ENCODE data around the gene ATP2A3.
"Not testable (repeated sequence)": the region's sequence is repeated elsewhere in the genome, so short reads cannot be mapped to it uniquely, and the experiment has no call there.

Gene ATP2A3

DNA sequence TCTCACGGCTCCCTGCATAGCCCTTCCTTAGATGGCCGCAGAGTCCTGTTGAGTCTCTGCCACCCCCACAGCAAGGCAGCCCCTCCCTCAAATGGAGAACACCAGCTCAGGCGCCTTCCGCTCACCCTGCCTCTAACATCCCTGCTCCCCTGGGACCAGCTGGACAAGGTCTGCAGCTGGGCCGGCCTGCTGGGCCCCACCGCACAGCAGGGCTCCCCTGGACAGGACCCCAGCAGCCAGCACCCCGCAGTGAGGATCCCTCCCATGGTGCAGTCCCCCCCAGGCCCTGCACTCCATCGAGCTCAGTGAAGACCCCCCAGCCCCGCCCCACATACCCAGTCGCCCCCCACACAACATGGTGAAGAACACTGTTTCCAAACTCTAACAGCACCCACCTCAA is 10.2 kb downstream of the ATP2A3 start:
- DNase-seq = no peak

DNA sequence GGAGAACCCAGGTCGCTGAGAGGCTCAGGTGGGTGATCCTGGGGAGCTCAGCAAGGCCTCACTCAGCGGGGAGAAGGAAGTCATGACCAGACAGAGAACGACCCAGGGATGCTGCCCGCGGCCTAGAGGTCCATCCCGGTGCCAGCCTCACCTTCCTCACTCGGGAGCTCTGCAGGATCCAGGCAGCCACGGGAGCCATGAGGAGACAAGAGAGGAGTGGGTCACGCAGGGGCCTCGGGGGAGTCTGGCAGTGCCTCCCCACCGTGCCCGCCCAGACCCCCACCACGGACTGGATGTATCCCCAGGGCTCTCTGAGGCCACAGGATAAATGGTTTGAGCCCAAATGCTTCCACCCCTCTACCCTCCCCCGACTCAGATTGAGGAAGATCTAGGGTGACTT is 10.7 kb downstream of the ATP2A3 start:
- DNase-seq = no peak

DNA sequence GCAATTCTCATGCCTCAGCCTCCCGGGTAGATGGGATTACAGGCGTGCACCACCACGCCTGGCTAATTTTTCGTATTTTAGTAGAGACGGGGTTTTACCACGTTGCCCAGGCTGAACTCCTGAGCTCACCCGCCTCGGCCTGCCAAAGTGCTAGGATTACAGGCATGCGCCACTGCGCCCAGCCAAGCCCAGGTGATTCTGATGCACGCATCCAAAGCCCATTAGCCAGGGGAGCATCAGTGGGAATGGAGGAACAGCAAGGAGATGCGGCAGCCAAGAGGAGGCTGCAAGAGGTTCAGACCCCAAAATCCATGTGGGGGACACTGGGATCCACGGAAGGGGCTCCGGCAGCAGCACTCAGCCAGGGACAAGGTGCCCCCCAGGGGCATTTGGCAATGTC is 12.1 kb downstream of the ATP2A3 start:
- DNase-seq = no peak

DNA sequence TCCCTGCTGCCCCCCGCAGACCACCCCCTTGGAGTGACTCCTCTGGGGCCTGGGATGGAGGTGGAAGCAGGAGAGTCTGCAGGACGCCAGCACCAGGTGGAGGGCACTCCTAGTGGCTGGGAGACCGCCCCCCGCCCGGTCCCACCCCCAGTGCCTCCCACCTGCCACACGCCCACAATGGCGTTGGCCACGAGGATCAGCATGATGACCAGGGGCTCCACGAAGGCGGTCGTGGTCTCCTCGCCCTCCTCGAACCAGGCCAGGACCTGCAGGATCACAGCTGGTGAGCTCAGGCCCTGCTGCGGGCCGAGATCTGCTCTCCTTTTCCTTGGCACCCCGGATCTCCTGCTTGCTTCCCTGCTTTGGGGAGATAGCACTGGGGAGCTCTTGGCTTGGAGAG is 12.8 kb downstream of the ATP2A3 start:
- no peak for DNase-seq

DNA sequence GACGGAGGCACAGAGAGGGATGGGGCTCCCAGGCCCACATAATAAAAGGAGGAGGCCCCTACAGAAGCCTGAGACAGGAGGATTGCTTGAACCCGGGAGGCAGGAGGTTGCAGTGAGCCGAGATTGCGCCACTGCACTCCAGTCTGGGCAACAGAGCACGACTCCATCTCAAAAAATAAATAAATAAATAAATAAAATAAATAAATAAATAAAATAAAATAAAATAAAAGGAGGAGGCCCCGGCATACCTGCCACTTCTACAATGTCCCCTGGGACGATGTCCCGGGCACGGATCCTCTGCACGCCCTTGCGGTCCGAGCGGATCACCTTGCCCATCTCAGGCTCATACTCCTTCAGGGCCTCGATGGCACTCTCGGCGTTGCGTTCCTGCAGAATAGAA is 13.2 kb downstream of the ATP2A3 start:
- DNase-seq = no peak

DNA sequence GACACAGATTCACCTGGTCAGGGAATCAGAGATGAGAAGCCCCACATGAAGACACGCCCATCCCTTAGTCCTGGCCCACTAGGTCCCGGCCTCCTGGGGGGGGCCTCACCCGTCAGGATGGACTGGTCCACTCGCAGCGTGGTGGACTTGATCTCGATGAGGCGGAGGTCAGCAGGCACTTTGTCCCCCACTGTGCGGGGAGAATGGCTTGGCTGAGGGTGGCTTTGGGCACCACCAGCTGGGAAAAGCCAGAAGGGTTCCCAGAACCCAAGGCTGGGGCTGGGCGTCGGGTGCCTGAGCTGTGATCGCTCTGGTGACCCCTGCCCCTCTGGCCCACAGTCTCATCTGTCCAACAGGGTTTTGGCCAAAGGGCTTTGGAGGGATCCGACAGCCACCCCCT is 13.7 kb downstream of the ATP2A3 start:
- DNase-seq = no peak

DNA sequence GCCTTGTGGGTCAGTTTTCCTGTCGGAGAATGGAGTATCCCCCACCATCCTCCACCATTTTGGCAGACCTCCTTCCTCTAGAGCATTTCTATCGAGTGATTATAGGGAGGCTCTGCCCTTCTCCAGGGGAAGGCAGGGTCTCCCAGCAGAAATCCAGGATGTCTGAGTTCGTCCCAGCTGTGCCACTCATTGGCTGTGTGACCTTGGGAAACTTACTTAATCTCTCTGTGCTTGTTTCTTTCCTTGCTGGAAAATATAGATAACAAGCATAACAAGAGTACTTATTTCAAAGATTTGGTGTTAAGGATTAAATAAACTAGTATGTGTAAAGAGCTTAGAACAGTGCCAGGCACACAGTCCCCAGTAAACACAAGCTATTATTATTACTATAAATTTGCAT is 14.8 kb downstream of the ATP2A3 start:
- DNase-seq = no peak

DNA sequence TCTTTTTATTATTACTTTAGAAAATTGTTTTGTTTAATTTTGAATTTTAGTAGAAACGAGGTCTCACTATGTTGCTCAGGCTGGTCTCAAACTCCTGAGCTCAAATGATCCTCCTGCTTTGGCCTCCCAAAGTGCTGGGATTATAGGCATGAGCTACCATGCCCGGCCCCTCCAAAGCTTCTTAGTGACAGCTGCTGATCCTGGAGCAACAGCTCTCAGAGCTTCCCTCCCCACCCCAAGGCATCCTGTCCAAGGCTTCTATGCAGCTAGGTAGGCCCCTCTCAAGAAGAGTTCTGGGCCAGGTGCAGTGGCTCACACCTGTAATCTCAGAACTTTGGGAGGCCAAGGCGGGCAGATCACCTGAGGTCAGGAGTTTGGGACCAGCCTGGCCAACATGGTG is 15.7 kb downstream of the ATP2A3 start:
- DNase-seq = not testable (repeated sequence)

DNA sequence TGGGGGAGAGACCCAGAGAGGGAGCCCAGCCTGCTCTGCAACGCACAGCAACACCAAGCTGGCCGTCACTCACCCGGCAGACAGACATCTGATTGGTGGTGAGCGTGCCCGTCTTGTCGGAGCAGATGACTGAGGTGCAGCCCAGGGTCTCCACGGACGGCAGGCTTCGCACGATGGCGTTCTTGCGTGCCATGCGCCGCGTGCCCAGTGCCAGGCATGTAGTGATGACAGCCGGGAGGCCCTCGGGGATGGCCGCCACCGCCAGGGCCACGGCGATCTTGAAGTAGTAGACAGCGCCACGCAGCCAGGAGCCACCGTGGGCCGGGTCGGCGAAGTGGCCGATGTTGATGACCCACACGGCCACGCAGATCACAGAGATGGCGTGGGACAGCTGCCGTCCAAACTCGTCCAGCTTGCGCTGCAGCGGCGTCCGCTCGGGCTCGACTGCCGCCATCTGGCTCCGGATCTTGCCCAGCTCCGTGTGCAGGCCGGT is 16.9 kb downstream of the ATP2A3 start:
- no peak for DNase-seq

DNA sequence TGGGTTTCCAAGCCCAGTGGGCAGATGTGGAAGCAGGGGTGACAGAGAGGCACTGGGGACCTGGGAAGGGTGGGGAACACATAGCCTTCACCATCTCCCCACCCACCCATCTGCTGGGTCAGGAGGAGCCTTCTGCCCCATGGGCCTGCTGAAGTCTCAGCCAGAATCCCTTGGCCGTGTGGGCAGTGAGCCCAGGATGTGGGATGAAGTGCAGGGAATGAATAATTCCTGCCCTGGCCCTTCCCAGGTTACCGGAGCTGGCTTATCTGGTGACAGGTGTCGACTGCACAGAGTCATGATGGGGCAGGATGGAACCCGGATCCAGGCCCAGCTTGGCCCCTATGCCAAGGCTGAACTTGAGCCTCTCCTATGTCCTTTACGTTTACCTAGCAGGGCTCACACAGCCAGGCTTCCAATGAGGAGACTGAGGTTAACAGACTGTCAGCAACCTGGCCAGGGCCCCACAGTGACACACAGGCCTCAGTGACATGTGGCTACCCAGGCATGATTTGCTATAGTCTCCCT is 17.5 kb downstream of the ATP2A3 start:
- DNase-seq = no peak

DNA sequence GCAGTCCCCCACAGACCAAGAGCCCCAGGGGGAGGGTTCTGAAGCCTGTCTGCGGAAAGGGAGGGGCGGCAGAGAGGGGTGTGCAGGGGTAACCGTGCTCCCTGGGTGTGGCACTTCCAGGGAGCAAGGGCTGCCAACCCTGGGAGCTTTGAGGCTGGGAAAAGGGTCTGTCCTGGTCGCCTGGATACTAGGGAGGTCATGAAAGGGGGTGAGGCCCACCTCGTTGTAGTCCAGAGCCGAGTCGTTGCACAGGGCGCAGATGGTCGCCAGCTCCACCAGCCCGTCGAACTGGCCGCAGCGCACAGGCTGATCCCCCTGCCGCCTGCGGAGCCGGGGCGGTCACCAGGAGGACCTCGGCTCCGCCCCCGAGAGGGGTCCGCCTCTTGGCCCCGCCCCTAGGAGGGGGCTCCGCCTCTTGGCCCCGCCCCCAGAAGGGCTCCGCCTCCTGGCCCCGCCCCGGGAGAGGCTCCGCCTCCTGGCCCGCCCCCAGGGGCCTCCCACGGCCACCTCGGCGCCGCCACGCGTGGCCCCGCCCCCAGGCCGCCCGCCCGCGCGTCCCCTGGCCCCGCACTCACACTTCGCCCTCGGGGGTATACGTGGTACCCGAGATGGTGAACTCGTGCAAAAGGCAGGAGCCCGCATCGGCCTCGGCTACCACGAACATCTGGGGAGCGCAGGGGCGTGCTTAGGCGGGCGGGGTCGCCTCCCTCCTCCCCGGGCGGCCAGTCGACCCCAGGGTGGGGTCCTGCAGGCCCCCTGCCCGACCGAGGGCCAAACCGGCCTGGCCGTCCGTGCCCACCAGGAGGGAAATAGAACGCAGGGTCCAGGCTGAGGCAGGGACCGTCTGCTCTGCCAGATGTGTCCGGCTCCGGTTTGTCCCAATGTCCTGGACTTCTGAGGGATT is 19.5 kb downstream of the ATP2A3 start:
- DNase-seq = peak; percentile 54

DNA sequence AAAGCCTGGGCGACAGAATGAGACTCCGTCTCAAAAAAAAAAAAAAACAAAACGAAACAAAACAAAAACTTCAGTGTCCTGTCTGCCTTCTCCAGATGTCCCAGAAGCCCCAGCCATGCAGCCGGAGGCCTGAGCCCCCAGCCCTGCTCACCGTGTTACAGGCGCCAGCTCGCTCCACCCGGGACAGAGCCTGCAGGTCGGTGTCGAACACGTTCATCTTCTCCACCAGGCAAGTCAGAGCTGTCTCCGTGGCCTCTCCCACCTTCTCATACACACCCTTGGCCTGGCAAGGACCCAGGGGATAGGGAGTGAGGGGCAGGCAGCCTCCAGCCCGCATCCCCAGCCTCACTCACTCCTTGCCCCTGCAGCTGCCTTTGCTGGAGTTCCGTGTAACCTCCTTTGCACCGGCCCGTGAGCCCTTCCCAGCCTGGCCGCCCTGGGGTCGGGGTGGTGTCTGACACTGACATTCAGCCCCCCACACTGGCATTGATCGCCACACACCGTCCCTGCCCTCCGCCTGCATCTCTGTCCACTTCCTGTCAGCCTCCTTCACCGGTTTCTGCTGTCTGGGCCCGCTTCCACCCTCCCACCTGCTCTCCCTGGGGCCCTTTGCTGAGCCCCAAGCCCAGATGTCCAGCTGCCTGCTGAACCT is 20.9 kb downstream of the ATP2A3 start:
- DNase-seq = no peak

DNA sequence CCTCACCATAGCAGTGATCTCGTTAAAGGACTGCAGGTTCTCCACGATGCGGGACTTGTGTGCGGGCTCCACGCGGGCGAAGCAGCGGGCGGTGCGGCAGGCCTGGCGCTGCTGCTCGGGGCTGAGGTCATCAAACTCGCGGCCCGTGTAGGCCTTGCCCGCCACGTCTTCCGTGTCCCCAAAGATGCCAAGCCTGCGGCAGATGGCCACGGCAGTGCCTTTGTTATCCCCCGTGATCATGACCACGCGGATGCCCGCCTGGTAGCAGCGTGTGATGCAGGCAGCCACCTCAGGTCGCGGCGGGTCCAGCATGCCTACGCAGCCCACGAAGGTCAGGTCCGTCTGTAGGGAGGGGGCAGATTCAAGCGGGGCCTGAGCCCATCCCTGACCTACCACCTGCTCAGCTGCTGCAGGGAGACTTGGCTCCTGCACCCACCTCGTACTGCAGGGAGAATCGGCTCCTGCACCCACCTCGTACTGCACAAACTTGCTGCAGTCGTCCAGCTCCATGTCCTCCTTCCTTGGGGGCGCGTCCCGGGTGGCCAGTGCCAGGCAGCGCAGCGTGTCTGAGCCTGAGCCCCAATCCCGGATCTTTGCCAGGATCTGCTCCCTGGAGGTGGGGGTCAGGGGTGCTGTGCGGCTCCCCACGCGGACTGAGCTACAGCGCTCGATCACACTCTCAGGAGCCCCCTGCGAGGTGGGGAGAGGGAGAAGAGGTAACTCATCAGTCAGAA is 23.1 kb downstream of the ATP2A3 start:
- DNase-seq = no peak

DNA sequence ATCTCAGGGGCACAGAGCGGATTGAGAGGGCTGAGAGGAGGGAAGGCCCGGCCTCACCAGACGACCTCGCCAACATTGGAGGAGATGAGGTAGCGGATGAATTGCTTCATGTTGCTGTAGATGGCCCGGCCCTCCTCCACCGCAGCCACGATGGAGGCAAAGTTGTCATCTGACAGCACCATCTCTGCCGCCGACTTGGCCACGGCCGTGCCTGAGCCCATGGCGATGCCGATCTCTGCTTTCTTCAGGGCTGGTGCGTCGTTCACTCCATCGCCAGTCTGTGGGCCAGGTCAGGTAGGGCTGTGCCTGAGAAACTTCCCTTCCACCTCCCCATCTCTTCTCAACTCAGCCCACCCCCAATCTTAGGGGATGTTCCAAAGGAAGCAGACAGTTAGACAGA is 26.9 kb downstream of the ATP2A3 start:
- DNase-seq = no peak

DNA sequence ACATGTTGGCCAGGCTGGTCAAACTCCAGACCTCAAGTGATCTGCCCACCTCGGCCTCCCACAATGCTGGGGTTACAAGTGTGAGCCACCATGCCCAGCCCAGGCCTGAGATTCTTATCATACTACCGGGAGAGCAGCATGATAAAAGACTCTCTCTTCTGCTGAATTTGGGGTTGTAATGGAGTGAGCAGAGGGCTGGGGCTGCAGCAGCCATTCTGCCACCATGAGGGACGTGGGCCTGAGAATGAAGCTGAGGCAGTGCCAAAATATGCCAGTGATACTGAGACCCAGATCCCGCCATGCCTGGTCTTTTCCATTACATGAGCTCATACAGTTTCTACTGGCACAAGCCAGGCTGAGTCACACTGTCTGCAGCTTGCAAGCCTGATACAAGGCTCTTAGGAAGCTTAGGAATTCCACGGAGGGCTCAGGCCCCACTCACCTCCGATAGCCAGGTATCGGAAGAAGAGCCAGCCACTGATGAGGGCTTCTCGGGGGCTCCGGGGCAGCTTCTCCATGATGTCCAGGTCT is 28.3 kb downstream of the ATP2A3 start:
- DNase-seq = no peak

DNA sequence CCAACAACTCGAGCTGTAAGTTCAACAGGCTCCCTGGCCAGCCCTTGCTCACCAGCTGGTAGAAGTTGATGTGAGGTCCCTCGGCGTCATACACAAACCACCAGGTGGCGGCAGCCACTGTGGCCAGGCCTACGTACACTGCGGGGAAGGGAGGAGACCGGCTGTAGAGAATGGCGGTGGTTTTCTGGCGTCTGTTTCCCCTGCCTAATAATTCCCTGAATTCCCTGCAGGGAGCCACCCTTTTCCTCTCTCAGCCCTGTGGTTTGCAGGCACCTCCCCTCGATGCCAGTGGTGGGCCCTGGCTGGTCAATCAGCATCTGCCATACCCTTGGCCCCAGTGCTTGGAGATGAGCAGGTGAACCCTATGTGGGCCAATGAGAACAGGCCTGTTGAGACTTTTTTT is 29.1 kb downstream of the ATP2A3 start:
- peak; percentile 93 for DNase-seq

DNA sequence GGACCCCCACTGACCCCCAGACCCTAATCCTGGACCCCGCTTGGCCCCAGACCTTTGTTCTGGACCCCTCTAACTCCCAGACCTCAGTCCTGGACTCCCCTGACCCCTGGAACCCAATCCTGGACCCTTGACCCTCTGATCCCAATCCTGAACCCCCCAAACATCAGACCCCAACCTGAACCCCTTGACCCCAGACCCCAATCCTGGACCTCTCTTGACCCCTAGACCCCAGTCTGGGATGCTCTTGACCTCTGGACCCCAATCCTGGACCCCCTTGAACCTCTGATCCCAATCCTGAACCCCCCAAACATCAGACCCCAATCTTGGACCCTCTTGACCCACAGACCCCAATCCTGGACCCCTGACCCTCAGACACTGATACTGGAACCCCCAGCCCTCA is 34.5 kb downstream of the ATP2A3 start:
- DNase-seq = no peak

DNA sequence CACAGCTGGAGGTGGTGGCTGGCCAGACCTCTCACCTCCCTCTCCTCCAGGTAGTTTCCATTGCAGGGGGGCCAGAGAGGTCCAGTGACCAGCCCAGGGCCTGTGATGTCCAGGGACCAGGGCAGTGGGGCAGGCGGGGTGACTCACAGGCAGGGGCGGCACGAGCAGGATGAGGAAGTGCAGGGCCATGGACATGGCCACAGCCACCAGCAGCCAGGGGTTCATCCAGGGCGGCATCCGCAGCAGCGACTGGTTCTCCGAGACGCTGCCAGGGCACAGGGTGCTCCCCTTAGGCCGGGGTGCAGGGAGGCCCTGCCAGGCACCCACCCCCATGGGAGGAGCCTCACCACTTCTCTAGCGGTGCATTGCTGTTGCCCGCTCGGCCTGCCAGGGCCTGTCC is 35.1 kb downstream of the ATP2A3 start:
- DNase-seq = no peak

DNA sequence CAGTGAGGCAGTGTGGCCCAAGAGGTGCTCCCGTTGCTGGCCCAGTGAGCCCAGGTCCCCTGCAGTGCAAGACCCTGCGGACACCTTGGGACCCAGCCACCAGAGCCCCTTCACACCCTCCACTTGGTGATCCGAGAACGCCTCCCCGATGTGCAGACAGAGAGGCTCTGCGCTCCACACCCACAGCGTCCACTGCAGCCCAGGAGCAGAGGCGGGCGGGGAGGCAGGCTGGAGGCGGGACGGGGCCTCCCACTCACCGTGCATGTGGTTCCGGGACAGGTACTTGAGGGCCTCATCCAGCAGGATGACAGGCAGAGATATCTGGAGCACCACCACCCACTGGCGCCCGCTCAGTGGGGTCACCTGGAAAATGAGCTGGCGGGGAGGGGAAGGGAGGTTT is 35.8 kb downstream of the ATP2A3 start:
- no peak for DNase-seq

DNA sequence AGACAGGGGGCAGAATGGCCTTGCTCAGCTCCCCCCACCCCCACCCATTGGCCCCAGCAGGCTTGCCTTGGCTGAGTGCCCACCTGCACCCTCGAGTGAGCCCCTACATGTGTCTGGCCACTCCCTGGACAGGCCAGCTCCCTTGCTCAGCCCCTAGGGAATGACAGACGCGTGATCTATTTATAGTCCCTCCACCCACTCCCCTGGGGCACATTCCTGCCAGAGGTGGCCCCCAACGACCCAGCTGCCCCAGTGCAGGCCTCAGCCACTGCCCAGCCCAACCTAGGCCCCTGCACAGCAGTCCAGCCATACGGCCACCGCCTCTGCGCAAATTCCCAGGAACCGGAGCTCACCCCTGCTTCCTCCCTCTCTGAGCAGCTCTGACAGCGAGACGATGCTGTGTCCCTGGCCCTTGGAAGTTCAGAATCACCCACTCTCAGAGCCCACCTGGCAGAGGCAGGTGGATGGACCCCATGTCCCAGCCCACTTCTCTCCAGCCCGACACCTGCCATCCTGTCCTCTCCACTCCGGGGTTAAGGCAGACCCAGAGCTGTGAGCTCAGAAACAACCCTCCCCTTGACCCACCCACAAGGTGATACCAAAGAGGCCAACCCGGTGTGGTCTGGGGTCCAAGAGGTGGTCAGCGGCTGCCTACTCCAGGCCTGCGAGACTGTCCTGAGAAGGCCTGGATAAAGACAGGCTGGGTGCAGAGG is 36.5 kb downstream of the ATP2A3 start:
- no peak for DNase-seq

DNA sequence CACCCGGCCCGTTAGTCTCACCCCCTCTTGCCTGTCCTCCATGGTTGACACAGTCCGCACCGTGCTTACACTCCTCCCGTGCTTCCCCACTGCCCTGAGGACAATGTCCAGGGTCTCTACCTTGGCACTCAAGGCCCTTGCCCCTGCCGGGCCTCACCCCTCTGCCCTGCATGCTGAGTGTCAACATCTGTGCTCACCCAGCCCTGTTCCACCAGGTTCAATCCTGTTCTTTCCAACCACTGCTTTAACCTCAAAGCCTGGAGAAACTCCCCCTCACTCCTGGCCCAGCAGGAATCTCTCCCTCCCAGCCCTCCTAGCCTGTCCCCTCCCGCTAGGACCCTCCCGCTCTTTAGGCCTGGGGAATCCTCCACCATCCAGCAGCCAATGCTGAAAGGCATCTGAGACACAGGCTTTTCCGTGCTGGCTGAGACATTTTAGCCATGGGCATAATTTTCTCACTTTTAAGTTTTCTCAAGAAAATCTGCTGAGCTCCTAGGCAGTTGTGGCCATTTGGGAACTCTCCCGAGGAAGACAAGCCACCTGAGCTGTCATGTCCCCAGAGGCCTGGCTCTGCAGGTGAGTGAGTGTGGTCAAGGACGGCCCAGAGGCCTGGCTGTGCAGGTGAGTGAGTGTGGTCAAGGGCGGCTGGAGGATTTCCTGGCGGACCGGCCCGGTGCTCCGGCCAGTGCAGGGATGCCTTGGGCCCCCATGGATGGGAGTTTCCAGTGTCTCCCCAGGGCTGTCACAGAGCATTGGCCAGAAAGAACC is 37.2 kb downstream of the ATP2A3 start:
- DNase-seq = no peak

Data from hematopoietic multipotent progenitor cell treated with erythropoietin and hydrocortisone succinate and interleukin-3 and kit ligand, for 6 days (in vitro differentiated cells).